NCI-H2171 (cell line): ENCODE results near the gene PLA2G2C.

ENCODE experiments used
- DNase-seq: peaks from one replicate; lab custom pipeline; 2025; lab: John Stamatoyannopoulos, UW

The PLA2G2C gene

GRCh38 chr1:20183616-20184271 is 2.6 kb downstream of the PLA2G2C start:
- no peak for DNase-seq

DNA sequence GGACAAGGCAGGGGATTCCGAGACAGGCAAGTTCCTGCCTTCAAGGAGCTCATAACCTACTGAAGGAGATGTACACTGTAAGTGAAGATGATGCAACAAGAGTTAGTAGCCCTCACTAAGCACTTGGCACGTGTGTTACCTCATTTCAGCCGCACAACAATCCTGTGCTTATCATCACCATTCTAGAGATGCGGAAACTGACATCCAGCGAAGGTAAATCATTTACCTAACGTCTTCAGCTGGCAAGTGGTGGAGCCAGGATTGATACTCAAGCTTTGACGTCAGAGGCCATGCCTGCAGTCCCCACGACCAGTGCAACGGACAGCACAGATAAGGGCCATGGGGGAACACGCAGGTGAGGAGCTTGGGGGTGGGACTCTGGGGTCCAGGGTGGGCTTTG is 3.3 kb downstream of the PLA2G2C start:
- DNase-seq: no peak

DNA sequence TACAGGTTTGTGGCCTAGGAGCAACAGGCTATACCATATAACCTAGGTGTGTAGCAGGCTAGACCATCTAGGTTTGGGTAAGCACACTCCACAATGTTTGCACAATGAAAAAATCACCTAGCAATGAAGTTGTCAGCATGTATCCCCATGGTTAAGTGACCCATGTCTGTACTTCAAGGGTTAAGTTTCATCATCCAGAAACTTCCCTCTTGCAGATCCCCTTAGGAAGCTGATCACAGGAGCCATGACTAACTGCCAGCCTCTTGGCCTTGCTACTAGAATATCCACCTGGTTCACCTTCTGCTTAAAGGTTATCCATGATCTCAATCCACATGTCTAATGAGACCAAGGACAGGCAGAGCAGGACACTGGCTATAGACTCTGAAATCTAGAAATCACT is 3.9 kb downstream of the PLA2G2C start:
- no peak for DNase-seq

DNA sequence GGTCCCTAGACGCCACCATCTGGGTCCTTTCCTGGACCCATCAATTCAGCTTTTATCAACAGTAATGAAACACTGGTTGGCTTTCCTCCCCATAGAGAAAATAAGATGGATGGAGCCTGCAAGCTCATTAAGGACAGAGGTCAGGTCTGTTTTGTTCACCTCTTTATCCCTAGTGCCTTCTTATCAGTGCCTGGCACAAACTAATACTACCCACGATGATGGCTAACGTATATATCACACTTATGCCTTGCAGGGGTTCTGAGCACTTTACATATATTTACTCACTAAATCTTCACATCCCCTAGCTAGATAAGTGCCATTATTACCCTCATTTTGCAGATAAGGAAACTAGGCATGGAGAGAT is 5.5 kb downstream of the PLA2G2C start:
- DNase-seq: no peak

- DNase-seq: no peak
Measured at GRCh38 chr1:20180129-20180843, 6.0 kb downstream of the PLA2G2C start.

DNA sequence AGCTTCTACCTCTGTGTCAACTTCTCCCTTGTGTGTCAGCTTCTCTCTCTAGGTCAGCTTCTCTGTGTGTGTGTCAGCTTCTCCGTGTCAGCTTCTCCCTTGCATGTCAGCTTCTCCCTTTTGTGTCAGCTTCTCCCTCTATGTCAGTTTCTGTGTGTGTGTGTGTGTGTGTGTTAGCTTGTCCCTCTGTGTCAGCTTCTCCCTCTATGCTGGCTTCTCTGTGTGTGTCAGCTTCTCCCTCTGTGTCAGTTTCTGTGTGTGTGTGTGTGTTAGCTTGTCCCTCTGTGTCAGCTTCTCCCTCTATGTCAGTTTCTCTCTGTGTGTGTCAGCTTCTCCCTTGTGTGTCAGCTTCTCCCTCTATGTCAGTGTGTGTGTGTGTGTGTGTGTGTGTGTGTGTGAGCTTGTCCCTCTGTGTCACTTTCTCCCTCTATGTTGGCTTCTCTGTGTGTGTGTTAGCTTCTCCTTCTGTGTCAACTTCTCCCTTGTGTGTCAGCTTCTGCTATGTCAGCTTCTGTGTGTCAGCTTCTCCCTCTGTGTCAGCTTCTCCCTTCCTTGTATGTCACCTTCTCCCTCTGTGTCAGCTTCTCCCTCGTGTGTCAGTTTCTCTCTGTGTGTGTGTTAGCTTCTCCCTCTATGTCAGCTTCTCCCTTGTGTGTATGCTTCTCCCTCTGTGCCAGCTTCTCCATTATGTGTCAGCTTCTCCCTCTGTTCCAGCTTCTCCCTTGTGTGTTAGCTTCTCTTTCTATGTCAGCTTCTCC is 6.8 kb downstream of the PLA2G2C start:
- no peak for DNase-seq

GRCh38 chr1:20178634-20179370 is 7.5 kb downstream of the PLA2G2C start:
- no peak for DNase-seq

DNA sequence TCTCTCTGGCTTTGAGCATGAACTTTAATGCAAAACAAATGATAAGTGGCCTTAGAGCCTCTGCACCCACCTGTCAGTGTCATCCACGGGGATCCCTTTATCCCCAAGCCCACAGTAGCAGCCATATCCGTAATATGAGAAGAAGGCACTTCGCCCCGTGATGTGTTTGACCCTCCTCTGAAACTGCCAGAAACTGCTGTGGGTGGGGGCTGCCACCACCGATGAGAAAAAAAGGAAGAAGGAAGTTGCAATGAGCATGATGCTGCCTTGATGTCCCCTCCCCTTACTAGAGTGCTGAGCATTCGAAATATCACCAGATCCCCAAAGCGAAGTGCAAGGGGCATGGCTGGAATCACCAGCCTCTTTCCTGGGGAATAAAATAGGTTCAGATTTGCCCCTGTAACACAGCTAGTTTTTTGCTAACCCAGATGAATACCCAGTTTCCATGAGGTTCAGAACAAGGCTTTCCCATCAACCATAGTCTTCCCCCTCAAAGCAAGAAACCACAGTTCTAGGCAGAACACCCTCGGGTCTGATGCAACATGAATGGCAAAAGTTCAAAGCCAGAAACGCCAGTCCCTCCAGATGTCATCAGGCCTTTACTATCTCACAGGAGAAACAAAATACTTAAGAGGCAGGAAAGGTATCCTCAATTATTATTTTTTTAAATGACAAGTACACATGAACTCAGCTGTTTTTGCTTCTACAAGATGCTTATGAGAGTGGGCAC is 11.2 kb downstream of the PLA2G2C start:
- DNase-seq: no peak

- no peak for DNase-seq
Measured at GRCh38 chr1:20172033-20172590, 14.2 kb downstream of the PLA2G2C start.

DNA sequence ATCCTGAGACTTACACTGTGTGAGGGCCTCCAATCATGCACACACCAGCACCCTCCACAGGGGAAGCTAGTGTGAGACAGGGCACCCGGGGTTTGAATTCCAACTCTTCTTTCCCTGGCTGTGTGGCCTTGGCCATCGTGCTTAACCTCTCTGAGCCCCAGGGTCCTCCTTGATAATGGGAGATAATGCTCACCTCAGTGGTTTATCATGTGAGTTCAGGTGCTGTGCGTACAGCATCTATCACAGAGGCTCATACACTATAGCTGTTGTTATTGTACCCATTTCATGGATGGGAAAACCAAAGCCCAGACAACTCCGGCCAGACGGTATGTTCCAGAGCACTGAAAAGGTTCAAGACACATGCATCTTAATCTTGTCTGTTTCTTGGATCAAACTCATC is 16.4 kb downstream of the PLA2G2C start:
- DNase-seq: no peak

DNA sequence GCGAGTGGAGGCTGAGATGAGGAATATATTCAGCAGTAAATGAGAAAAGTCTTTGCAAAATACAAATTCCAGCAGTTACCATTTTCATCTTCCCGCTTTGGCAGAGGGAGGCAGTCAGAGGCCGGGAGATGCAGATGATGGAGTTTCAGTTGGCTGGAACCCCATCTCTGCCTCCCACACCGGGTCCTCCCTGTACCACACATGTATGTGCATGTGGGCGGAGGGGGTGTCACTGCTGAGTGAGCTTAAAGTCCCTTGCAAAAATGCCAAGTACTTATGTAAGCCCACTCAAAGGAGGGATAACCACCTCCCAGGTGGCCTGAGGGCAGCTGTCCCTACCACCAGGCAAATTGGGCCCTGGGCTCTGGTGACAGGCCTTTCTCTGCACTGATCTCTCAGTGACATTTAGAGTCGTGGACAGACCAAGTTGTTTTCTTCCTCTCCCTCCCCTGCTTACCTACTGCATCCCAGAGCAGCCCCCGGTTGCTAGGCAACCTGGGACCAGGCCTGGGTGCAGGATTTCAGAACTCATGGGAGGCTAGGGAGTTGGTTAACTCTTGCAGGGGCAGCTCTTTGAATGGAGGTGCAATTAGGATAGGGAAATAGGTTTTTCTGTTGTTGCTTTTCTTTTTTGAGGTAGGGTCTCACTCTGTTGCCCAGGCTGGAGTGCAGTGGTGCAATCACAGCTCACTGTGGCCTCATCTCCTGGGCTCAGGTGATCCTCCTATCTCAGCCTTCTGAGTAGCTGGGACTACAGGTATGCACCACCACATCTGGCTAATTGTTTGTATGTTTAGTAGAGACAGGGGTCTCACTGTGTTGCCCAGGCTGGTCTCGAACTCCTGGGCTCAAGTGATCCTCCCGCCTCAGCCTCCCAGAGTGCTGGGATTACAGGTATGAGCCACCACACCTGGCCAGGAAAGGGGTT is 17.5 kb downstream of the PLA2G2C start:
- DNase-seq: no peak

- DNase-seq: no peak
Measured at GRCh38 chr1:20167126-20167525, 19.2 kb downstream of the PLA2G2C start.

DNA sequence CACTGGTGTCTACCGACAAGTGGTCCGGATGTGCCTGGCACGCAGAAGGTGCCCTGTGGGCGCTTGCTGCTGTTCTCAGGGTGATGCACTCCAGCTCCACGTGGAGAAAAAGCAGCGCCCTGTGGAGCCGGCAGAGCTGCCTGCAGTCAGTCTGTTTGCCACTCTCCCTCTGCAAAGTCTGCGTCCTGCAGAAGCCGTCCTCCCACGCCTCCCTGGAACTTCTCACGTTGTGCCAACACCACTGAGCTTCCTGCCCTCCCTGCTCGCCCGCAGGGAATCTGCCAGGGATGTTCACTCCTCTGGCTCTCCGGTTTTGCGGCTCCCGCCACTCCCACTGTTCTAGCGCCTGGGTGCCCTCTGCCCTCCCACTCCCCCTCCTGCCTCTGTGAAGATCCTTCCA is 20.3 kb downstream of the PLA2G2C start:
- DNase-seq: no peak

DNA sequence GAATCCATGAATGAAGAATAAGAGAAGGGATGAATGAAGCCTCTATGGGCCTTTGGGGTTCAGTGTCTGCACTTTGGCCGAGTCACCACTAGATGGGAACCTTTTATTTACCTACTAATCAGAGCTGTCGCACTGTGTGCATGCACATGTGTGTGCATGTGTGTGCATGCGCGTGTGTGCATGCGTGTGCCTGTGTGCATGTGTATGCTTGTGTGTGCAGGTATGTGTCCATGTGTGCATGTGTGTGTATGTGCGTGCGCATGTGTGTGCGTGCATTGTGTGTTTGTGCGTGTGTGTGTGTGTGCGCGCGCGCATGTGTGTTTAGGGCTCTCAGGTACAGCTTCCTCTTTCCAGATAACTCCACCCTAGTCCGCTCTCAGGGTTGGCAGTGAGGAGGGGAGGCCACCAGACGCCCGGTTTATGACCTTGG is 20.8 kb downstream of the PLA2G2C start:
- DNase-seq: no peak

- no peak for DNase-seq
Measured at GRCh38 chr1:20164694-20165202, 21.6 kb downstream of the PLA2G2C start.

DNA sequence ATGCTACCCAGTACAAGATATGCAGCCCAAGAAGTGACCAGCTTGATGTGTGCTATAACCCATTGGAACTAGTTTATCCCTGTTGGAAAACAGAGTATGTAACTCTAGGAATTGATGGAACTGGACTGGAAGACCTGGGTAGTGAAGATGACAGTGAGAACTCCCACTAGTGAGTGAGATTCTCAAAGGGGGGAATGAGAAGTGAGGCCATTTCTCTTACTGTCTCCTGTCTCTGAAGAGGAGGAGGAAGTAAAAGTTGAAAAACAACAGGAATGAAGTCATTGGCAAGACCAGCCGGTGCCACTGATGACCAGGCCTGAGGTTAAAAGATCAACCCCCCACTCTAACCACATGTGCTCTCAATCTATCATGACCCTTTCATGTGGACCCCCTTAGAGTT is 26.3 kb downstream of the PLA2G2C start:
- DNase-seq: no peak

DNA sequence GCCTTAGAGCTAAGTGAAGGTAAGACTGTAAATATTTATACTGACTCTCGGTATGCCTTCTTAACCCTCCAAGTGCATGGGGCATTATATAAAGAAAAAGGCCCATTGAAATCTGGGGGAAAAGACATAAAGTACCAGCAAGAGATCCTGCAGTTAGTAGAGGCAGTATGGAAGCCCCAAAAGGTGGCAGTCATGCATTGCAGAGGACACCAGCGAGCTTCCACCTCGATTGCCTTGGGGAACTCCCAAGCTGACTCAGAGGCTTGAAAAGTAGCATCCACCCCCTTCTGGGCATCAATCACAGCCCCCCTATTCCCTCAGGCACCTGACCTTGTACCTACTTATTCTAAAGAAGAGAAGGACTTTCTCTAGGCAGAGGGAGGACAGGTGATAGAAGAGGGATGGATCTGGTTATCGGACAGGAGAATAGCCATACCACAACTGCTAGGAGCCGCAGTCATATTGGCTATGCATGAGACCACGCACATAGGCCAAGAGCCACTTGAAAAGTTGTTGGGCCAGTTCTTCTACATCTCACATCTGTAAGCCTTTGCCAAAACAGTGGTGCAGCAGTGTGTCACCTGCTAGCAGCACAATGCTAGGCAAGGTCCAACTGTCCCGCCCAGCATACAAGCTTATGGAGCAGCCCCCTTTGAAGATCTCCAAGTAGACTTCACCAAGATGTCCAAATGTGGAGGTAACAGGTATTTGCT is 27.8 kb downstream of the PLA2G2C start:
- no peak for DNase-seq

- no peak for DNase-seq
Measured at GRCh38 chr1:20154301-20154831, 32.0 kb downstream of the PLA2G2C start.

DNA sequence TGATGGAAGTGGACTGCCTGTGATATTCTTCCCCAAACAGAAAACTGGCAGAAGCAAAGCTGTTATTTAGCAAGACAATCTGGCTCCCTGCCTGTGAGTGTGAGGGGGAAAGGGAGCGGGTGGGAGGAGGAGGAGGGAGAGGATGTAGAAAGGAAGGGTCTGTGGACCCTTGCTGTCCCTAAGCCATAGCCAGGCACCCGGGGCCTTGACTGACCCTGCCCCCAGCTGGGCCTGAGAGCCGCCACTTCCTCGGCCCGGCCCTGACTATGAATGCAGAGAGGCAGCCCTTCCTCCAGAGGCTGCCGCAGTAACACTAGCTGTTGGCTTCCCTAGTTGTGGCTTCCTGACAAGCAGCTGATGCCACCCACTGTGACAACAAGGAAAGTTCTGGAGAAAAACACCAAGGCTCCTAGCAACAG is 33.3 kb downstream of the PLA2G2C start:
- no peak for DNase-seq
